H1 (cell line): ENCODE results near the gene CDK10. TPM values are rescaled to one million over a fixed set of nuclear protein-coding genes. Genes with fewer than 3 reads are reported as not detected.

Experiments used
- CBX8 ChIP-seq: fragments of 300-800, 300-1000 bp; sonication (generic); IDR thresholded peaks from 2 replicates; pipeline ENCODE4 v1.7.1; 2016; ENCODE audit warnings: low read depth, low read length, borderline replicate concordance
- CREB1 ChIP-seq: IDR thresholded peaks from 2 replicates; pipeline ENCODE4 v1.6.1; 2012; ENCODE audit warnings: inconsistent platforms
- EGR1 ChIP-seq: IDR thresholded peaks from 2 replicates; pipeline ENCODE4 v1.6.1; 2011; ENCODE audit warnings: low read depth, low read length, borderline replicate concordance
- GABPA ChIP-seq: IDR thresholded peaks from 2 replicates; pipeline ENCODE4 v1.6.1; 2011; ENCODE audit warnings: mild to moderate bottlenecking, low read length, moderate library complexity, borderline replicate concordance; ENCODE audit not compliant: insufficient read depth
- GTF2F1 ChIP-seq: IDR thresholded peaks from 2 replicates; pipeline ENCODE4 v1.6.1; 2012; ENCODE audit warnings: low read depth, low read length, improper control_type of control experiment, borderline replicate concordance
- JUN ChIP-seq: IDR thresholded peaks from 2 replicates; pipeline ENCODE4 v1.6.1; 2011; ENCODE audit warnings: low read depth, mild to moderate bottlenecking, improper control_type of control experiment, low read length
- KDM1A ChIP-seq: fragments of 200-600, 300-600 bp; sonication (generic); IDR thresholded peaks from 2 replicates; pipeline ENCODE4 v1.7.1; 2016; ENCODE audit warnings: mild to moderate bottlenecking, low read length, borderline replicate concordance
- KDM4A ChIP-seq: IDR thresholded peaks from one replicate; pipeline ENCODE4 v1.7.1; 2012; ENCODE audit warnings: low read depth, mild to moderate bottlenecking, moderate library complexity, low read length, inconsistent platforms; ENCODE audit not compliant: severe bottlenecking
- PHF8 ChIP-seq: fragments of 200-600 bp; sonication (generic); conservative IDR thresholded peaks from 2 replicates; pipeline ENCODE4 v1.7.1; 2012; ENCODE audit warnings: low read depth, mild to moderate bottlenecking, inconsistent platforms, low read length, moderate library complexity
- POLR2A ChIP-seq, 2 experiments: IDR thresholded peaks; 1 replicate in 1 of 2; 2 replicates in 1 of 2; pipeline ENCODE4 v1.6.1; 2011; ENCODE audit warnings: low read depth in 2 of 2, low read length in 2 of 2, mild to moderate bottlenecking in 2 of 2; ENCODE audit errors: control extremely low read depth in 1 of 2
- RNF2 ChIP-seq: fragments of 200-900, 300-1000 bp; sonication (generic); IDR thresholded peaks from 2 replicates; pipeline ENCODE4 v1.7.1; 2016; ENCODE audit warnings: borderline replicate concordance, low read depth, mild to moderate bottlenecking, antibody characterized with exemption, low read length; ENCODE audit not compliant: poor library complexity, severe bottlenecking; ENCODE audit errors: missing control alignments
- SIRT6 ChIP-seq: IDR thresholded peaks from one replicate; pipeline ENCODE4 v1.7.1; 2012; ENCODE audit warnings: low read length, inconsistent platforms
- SIX5 ChIP-seq: IDR thresholded peaks from 2 replicates; pipeline ENCODE4 v1.6.1; 2011; ENCODE audit warnings: mild to moderate bottlenecking, low read depth, low read length
- SP1 ChIP-seq: IDR thresholded peaks from 2 replicates; pipeline ENCODE4 v1.6.1; 2011; ENCODE audit warnings: low read depth, low read length
- SP2 ChIP-seq: IDR thresholded peaks from 2 replicates; pipeline ENCODE4 v1.6.1; 2012; ENCODE audit warnings: mild to moderate bottlenecking, low read length, inconsistent platforms
- SRF ChIP-seq: IDR thresholded peaks from 2 replicates; pipeline ENCODE4 v1.6.1; 2011; ENCODE audit warnings: mild to moderate bottlenecking, low read depth, low read length, moderate library complexity
- SUZ12 ChIP-seq: fragments of 200-600 bp; sonication (generic); IDR thresholded peaks from 2 replicates; pipeline ENCODE4 v1.6.1; 2012; ENCODE audit warnings: mild to moderate bottlenecking, inconsistent platforms, low read length, moderate library complexity, mixed read lengths
- TAF1 ChIP-seq: IDR thresholded peaks from 2 replicates; pipeline ENCODE4 v1.6.1; 2011; ENCODE audit warnings: mild to moderate bottlenecking, low read depth, low read length
- polyA plus RNA-seq, 7 experiments: library from polyadenylated mRNA; depleted of rRNA in 3 of 7; stranded (reverse) in 5 of 7; unstranded in 2 of 7; fragments of >200 nt in 5 of 7; fragments of 200-250 nt in 2 of 7; gene quantifications; 1 replicate in 5 of 7; 2 replicates in 1 of 7; 4 replicates in 1 of 7; pipeline versions ENCODE4 v1.2.1 to v1.2.3, GENCODE V29; 2011 to 2013; ENCODE audit warnings: missing spikeins in 2 of 7, mixed read lengths in 2 of 7
- total RNA-seq: library from RNA; stranded (reverse); fragmentation: NEBNext Ultra II Directional; extraction: Animal tissue kit (Norgen Biotek cat#: 25700); gene quantifications from 2 replicates; pipeline ENCODE4 v1.2.1, GENCODE V29; 2021
- TF ChIP-seq, protein P1 (sequence below), 3 experiments: IDR thresholded peaks; 1 replicate in 2 of 3; 2 replicates in 1 of 3; pipeline versions ENCODE4 v1.5.1 to v1.6.1; 2011; ENCODE audit warnings: low read length in 3 of 3, mild to moderate bottlenecking in 3 of 3, inconsistent platforms in 2 of 3, low read depth in 1 of 3, moderate library complexity in 1 of 3; ENCODE audit not compliant: insufficient read depth in 1 of 3; ENCODE audit errors: control extremely low read depth in 1 of 3

The CDK10 gene
- total and polyA plus RNA-seq, 2 of the 8 experiments (the other 6 are each of a cell fraction or from before 2014, with no cell fraction given): 49.5 to 83.9 TPM

DNA sequence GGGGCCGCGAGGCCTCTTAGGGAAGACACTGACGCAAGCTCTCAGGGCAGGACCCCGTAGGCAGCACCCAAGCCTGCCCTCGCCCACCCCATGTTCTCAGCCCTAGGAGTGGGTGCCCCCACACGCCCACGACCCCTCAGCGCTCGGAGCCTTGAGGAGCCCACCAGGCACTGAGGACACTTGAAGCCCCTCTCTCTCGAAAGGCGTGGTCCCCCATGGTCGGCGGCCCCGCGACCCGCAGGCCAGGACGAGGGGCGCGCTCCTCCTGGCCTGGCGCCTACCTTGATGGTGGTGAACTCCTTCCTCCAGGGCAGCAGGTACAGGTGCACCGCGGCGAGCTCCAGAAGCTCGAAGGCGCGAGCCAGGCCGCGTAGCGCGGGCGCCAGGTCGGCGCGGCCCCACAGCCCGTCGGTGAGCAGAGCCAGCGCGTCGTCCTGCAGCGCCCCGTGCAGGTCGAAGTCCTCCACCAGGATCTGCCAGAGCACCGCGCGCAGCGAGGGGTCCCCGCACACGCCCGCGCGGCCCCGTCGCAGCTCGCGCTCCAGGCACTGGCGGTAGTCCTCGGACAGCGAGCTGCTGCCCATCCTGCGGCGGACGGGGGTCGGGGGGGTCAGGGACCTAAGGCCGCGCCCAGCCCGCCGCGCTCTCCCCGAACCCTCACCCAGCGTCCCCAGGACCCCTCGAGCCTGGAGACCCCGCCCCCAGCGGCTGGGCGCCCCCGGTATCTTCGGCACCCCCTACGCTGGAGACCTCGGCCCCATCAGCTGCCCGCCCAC, 14.3 kb downstream of the CDK10 start (continued):
- TF ChIP-seq CBX8 (no peak), POLR2A (IDR thresholded peaks at IDR 0.05; ENCODE audit: control extremely low read depth in 1 of 2, low read depth in 2 of 2, low read length in 2 of 2) (no peak; a peak in 1 of 3 replicates), GTF2F1 (no peak), SIX5 (no peak), KDM4A (peak; percentile 31), SRF (no peak), RNF2 (peak; percentile 26), SUZ12 (no peak), SP2 (no peak), TAF1 (no peak), SP1 (no peak), KDM1A (no peak), SIRT6 (no peak), EGR1 (no peak), PHF8 (no peak), CREB1 (peak; percentile 51; the same call in 1 of the 2 replicates), JUN (no peak), GABPA (no peak)
- TF ChIP-seq, protein P1, sequence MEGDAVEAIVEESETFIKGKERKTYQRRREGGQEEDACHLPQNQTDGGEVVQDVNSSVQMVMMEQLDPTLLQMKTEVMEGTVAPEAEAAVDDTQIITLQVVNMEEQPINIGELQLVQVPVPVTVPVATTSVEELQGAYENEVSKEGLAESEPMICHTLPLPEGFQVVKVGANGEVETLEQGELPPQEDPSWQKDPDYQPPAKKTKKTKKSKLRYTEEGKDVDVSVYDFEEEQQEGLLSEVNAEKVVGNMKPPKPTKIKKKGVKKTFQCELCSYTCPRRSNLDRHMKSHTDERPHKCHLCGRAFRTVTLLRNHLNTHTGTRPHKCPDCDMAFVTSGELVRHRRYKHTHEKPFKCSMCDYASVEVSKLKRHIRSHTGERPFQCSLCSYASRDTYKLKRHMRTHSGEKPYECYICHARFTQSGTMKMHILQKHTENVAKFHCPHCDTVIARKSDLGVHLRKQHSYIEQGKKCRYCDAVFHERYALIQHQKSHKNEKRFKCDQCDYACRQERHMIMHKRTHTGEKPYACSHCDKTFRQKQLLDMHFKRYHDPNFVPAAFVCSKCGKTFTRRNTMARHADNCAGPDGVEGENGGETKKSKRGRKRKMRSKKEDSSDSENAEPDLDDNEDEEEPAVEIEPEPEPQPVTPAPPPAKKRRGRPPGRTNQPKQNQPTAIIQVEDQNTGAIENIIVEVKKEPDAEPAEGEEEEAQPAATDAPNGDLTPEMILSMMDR (IDR thresholded peaks at IDR 0.05; ENCODE audit: control extremely low read depth in 1 of 3, insufficient read depth in 1 of 3, low read depth in 1 of 3, low read length in 3 of 3): peak; percentile 46 to 66 (median 53)
